ENCODE measurements around the gene MRPL1. TPM values are rescaled to one million over a fixed set of nuclear protein-coding genes. Genes with fewer than 3 reads are reported as not detected.

The MRPL1 gene
- total and polyA plus RNA-seq, 9 of the 15 experiments (the other 6 are each of a cell fraction or from before 2014, with no cell fraction given), result 38.4 to 75.7 (median 63.7) TPM

- TF ChIP-seq ZFP30 (CRISPR knock-in tag; IDR thresholded peaks at IDR 0.05; ENCODE audit: borderline replicate concordance) (no peak), BRD4 (IDR thresholded peaks at IDR 0.05) (peak; percentile 82; the same call in 1 of the 2 replicates), NFYB (IDR thresholded peaks at IDR 0.05; ENCODE audit: extremely low read depth, insufficient read length) (no peak), CEBPZ (IDR thresholded peaks at IDR 0.05; ENCODE audit: borderline replicate concordance, low read depth, low read length) (no peak; the same call in 1 of the 2 replicates), USF2 (CRISPR knock-in tag; IDR thresholded peaks at IDR 0.05) (no peak), GABPB1 (CRISPR knock-in tag; IDR thresholded peaks at IDR 0.05) (peak; percentile 97), ZBTB49 (CRISPR knock-in tag; IDR thresholded peaks at IDR 0.05; ENCODE audit: borderline replicate concordance) (no peak), FOSL1 (tag; conservative IDR thresholded peaks at IDR 0.05) (peak; percentile 55), FOXJ3 (CRISPR knock-in tag; IDR thresholded peaks at IDR 0.05) (no peak), SNAPC5 (CRISPR knock-in tag; IDR thresholded peaks at IDR 0.05) (no peak), LARP7 (IDR thresholded peaks at IDR 0.05) (no peak), ZNF316 (IDR thresholded peaks at IDR 0.05) (no peak), POLR2G (IDR thresholded peaks at IDR 0.05; ENCODE audit: low read depth, low read length) (peak; percentile 88), ZNF766 (CRISPR knock-in tag; conservative IDR thresholded peaks at IDR 0.05) (peak; percentile 74; the same call in 1 of the 2 replicates), FUS (optimal IDR thresholded peaks at IDR 0.05; ENCODE audit: low read depth, low read length) (no peak), NFIX (CRISPR knock-in tag; IDR thresholded peaks at IDR 0.05; ENCODE audit: low read depth) (no peak), HINFP (tag; conservative IDR thresholded peaks at IDR 0.05; ENCODE audit: low read depth) (no peak), ZSCAN29 (IDR thresholded peaks at IDR 0.05) (0 out of 2 replicates have a peak, but pooled peaks have one; percentile 21), PTBP1 (IDR thresholded peaks at IDR 0.05; ENCODE audit: low read depth, low read length) (no peak), ZNF695 (CRISPR knock-in tag; IDR thresholded peaks at IDR 0.05) (no peak)
Observed at GRCh38 chr4:77862478-77863216, at the start of gene MRPL1 (continued).

All from K562 (cell line).